ENCODE data around the gene FXYD6. TPM values are rescaled to one million over a fixed set of nuclear protein-coding genes. Genes with fewer than 3 reads are reported as not detected.
A peak's percentile ranks its signal among the peaks of the same experiment; 100 is the strongest.

FXYD6 gene
- total RNA-seq, 1 donor from 2014 or later = not detected

GRCh38 chr11:117839380-117839881 lies 37.0 kb downstream of the FXYD6 start:
- ChIA-PET CTCF (no interaction called here), POLR2A (no interaction called here)
- intact Hi-C loops (cut with micrococcal nuclease) = no loop called here
- DNase-seq (peak; percentile 12), ATAC-seq (ENCODE audit: low read depth) (no peak)
- Mint-ChIP-seq H3K27me3 (peaks cover 11% of the 10 kb centered on the region), H3K4me3 (no peak overlapping the region), H3K4me1 (peaks cover 3% of the 10 kb centered on the region), H3K9me3 (no peaks in the 10 kb centered on the region), H3K36me3 (ENCODE audit: low read depth) (no peaks in the 10 kb centered on the region), H3K27ac (no peak overlapping the region)
- TF ChIP-seq, protein P1, sequence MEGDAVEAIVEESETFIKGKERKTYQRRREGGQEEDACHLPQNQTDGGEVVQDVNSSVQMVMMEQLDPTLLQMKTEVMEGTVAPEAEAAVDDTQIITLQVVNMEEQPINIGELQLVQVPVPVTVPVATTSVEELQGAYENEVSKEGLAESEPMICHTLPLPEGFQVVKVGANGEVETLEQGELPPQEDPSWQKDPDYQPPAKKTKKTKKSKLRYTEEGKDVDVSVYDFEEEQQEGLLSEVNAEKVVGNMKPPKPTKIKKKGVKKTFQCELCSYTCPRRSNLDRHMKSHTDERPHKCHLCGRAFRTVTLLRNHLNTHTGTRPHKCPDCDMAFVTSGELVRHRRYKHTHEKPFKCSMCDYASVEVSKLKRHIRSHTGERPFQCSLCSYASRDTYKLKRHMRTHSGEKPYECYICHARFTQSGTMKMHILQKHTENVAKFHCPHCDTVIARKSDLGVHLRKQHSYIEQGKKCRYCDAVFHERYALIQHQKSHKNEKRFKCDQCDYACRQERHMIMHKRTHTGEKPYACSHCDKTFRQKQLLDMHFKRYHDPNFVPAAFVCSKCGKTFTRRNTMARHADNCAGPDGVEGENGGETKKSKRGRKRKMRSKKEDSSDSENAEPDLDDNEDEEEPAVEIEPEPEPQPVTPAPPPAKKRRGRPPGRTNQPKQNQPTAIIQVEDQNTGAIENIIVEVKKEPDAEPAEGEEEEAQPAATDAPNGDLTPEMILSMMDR (IDR thresholded peaks at IDR 0.05) = no peak

GRCh38 chr11:117838901-117839300 lies 37.6 kb downstream of the FXYD6 start:
- CTCF ChIA-PET = interaction anchor here (0.9 kb wide), 1 partner anchor 31 kb away, joined by 3 read pairs; no protein-coding TSS in a partner anchor
- H3K27me3 Mint-ChIP-seq = peaks cover 11% of the 10 kb centered on the region
- peak; percentile 7 for DNase-seq
- no peak for ATAC-seq (ENCODE audit: low read depth)
- no peak overlapping the region for H3K4me3 Mint-ChIP-seq
- H3K36me3 Mint-ChIP-seq (ENCODE audit: low read depth) = no peaks in the 10 kb centered on the region
- POLR2A ChIA-PET = no interaction called here
- no peaks in the 10 kb centered on the region for H3K9me3 Mint-ChIP-seq
- intact Hi-C loops (cut with micrococcal nuclease) = no loop called here
- no peak overlapping the region for H3K27ac Mint-ChIP-seq
- TF ChIP-seq, protein P1 (IDR thresholded peaks at IDR 0.05) = no peak
- peaks cover 3% of the 10 kb centered on the region for H3K4me1 Mint-ChIP-seq

DNA sequence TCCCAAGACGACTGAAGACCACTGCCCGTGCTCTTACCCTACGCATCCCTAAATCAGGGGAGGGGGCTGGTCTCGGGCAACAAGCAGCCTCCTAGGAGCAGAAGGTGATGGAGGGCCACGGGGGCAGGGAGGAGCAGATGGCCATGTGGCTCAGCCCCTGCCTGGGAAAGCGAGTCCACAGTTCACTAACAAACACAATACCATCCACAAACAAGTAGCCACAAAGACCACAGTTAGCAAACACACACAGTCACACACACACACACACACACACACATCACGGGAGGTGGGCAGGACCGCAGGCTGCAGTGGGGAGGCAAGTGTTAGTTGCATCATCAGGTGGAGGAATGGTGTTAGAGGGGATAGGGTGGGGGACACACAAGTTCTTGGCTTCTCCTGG lies 38.7 kb downstream of the FXYD6 start:
- Mint-ChIP-seq H3K4me1 (peaks cover 3% of the 10 kb centered on the region), H3K4me3 (no peak overlapping the region), H3K27ac (no peak overlapping the region), H3K36me3 (ENCODE audit: low read depth) (no peaks in the 10 kb centered on the region), H3K27me3 (peaks cover 11% of the 10 kb centered on the region), H3K9me3 (no peaks in the 10 kb centered on the region)
- DNase-seq (peak; percentile 7), ATAC-seq (ENCODE audit: low read depth) (no peak)
- intact Hi-C loops (cut with micrococcal nuclease) = no loop called here
- ChIA-PET POLR2A (no interaction called here), CTCF (interaction anchor here (1.2 kb wide), 1 partner anchor 109 kb away, joined by 3 read pairs; no protein-coding TSS in a partner anchor)
- TF ChIP-seq, protein P1 (IDR thresholded peaks at IDR 0.05) = no peak

GRCh38 chr11:117837070-117837776 lies 39.2 kb downstream of the FXYD6 start:
- DNase-seq (no peak), ATAC-seq (ENCODE audit: low read depth) (no peak)
- Mint-ChIP-seq H3K36me3 (ENCODE audit: low read depth) (no peaks in the 10 kb centered on the region), H3K27ac (no peak overlapping the region), H3K27me3 (peaks cover 11% of the 10 kb centered on the region), H3K9me3 (no peaks in the 10 kb centered on the region), H3K4me3 (no peak overlapping the region), H3K4me1 (peaks cover 3% of the 10 kb centered on the region)
- intact Hi-C loops (cut with micrococcal nuclease) = no loop called here
- ChIA-PET POLR2A (no interaction called here), CTCF (interaction anchor here (1.2 kb wide), 1 partner anchor 109 kb away, joined by 3 read pairs; no protein-coding TSS in a partner anchor)
- TF ChIP-seq, protein P1 (IDR thresholded peaks at IDR 0.05) = no peak

- no peaks in the 10 kb centered on the region for H3K9me3 Mint-ChIP-seq
- H3K4me3 Mint-ChIP-seq = no peak overlapping the region
- ChIA-PET CTCF (interaction anchor here (1.2 to 2.2 kb wide), 4 partner anchors 11 to 217 kb away, joined by 3 to 8 read pairs (median 3); partner anchors contain the start of gene FXYD2), POLR2A (no interaction called here)
- DNase-seq (no peak), ATAC-seq (ENCODE audit: low read depth) (no peak)
- H3K27me3 Mint-ChIP-seq = peaks cover 11% of the 10 kb centered on the region
- H3K27ac Mint-ChIP-seq = no peak overlapping the region
- H3K36me3 Mint-ChIP-seq (ENCODE audit: low read depth) = no peaks in the 10 kb centered on the region
- TF ChIP-seq, protein P1 (IDR thresholded peaks at IDR 0.05) = no peak
- intact Hi-C loops (cut with micrococcal nuclease) = no loop called here
- peaks cover 5% of the 10 kb centered on the region for H3K4me1 Mint-ChIP-seq
Observed at GRCh38 chr11:117836077-117836960, 40.1 kb downstream of the FXYD6 start.
